ENCODE results near the gene TRIM72.
"Not testable (repeated sequence)": the region's sequence is repeated elsewhere in the genome, so short reads cannot be mapped to it uniquely, and the experiment has no call there.

Gene TRIM72

DNA sequence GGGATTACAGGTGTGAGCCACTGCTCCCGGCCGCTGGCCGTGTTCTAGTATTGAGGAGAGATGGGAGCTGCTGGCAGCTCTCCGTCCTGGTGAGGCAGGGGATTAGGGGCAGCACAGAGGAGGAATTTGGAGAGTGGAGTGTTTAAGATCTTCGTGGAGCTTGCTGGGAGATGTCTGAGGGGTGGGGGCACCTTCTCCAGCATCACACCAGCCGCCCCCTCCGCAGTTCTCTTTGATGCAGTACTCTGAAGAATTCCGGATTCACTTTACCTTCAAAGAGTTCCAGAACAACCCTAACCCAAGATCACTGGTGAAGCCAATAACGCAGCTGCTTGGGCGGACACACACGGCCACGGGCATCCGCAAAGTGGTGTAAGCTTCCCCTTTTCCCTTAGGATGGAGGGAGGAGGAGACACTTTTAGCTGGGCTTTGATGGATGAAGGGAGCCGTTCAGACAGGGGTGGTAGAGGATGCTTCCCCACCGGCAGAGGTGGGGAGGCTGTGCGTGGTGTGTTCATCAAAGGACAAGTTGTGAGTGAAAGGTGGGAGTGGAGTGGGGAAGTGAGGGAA lies 57.8 kb downstream of the TRIM72 start:
- in situ Hi-C loops (cut with HindIII; ENCODE audit: low pct_ligation_motif_present, low pct_unique_long_range_greater_than_20kb, low sequenced_read_pairs) = no loop called here
- no peak for DNase-seq

DNA sequence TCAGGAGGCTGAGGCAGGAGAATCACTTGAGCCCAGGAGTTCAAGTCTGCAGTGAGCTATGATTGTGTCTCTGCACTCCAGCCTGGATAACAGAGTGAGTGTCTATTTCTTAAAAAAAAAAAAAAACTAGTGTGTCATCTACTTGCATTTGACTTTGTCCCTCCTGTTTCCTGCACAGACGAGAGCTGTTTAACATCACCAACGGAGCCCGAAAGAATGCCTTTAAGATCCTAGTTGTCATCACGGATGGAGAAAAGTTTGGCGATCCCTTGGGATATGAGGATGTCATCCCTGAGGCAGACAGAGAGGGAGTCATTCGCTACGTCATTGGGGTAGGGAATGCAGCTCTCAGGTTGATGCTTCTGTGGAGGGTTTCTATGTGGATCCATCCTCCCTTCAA lies 59.3 kb downstream of the TRIM72 start:
- DNase-seq = no peak
- in situ Hi-C loops (cut with HindIII; ENCODE audit: low pct_ligation_motif_present, low pct_unique_long_range_greater_than_20kb, low sequenced_read_pairs) = no loop called here

DNA sequence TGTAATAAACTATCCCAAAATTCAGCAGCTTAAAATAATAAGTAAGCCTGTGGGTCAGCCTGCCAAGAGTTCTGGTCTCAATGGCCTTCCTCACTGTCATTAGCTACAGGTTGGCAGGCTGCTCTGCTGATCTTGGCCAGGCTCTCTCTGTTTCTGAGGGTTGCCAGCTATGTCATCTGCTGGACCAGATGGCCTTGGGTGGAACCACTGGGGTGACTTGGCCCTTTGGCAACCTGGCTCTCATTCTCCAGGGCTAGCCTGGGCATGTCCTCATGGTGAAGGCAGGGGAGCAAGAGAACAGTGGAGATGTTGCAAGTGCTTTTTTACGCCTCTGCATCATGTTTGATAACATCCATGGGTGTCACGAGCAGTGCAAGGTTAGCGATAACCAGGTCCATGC lies 59.8 kb downstream of the TRIM72 start:
- in situ Hi-C loops (cut with HindIII; ENCODE audit: low pct_ligation_motif_present, low pct_unique_long_range_greater_than_20kb, low sequenced_read_pairs) = no loop called here
- DNase-seq = no peak

DNA sequence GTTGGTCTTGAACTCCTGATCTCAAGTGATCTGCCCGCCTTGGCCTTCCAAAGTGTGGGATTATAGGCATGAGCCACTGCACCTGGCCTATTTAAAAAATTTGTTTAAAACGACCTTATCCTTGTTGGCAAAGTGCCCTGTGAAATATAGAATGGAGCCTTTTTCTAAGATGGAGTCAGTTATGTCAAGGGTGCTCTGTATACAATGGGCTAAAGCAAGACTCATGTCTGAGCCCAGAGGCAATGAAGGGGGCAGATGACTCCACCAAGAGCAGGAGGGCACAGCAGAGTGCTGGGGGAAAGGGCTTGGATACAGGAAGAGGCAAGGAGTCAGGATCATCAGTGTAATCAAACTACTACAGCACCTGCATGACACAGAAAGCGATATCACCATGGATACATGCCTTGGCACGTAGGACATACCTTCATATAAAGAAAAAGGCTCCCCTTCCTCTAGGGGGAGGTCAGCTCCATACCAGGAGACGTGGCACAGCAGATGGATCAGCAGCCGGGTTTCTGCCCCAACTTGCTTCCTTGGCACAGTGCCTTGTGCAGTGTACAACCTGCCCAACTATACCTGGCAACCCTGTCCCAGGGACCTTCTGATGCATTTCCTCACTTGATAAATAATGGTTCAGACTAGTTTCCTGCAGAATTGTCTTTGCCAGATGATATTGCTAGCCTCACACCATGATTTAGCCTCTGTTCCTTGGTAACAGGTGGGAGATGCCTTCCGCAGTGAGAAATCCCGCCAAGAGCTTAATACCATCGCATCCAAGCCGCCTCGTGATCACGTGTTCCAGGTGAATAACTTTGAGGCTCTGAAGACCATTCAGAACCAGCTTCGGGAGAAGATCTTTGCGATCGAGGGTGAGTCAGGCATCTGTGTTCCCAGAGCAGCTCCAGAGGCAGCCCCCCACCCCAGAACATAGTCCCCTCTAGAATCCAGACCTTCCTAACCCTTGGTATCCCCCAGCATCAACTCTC lies 61.2 kb downstream of the TRIM72 start:
- in situ Hi-C loops (cut with HindIII; ENCODE audit: low pct_ligation_motif_present, low pct_unique_long_range_greater_than_20kb, low sequenced_read_pairs) = no loop called here
- DNase-seq = no peak

DNA sequence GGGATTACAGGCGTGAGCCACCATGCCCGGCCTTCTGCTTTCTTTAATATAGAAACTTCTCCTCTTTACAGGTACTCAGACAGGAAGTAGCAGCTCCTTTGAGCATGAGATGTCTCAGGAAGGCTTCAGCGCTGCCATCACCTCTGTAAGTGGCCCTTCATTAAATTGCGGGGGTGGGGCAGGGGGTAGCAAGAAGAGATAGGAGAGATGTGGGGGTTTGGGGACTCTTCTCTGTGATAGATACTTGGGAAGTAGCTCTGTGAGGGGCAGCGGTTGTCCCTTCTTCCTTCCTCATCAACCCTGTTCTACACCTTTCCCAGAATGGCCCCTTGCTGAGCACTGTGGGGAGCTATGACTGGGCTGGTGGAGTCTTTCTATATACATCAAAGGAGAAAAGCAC lies 62.7 kb downstream of the TRIM72 start:
- in situ Hi-C loops (cut with HindIII; ENCODE audit: low pct_ligation_motif_present, low pct_unique_long_range_greater_than_20kb, low sequenced_read_pairs) = no loop called here

DNA sequence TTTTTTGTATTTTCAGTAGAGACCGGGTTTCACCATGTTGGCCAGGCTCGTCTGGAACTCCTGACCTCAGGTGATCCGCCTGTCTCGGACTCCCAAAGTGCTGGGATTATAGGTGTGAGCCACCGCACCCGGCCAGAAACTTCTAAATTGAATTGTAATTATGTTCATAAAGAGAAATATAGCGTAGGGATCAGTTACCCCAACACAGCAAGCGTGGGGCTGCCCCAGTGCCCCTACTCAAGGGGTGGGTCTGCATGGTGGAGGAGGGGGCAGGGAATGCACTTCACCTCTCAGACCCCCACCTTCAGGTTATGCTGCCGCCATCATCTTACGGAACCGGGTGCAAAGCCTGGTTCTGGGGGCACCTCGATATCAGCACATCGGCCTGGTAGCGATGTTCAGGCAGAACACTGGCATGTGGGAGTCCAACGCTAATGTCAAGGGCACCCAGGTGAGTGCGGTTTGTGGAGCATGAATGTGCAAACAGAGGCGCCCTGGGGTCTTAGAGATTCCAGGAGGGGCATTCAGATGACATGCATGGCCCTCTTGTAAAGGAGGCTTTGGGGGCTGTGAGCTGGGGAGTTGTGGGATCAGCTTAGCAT lies 63.8 kb downstream of the TRIM72 start:
- in situ Hi-C loops (cut with HindIII; ENCODE audit: low pct_ligation_motif_present, low pct_unique_long_range_greater_than_20kb, low sequenced_read_pairs) = no loop called here
- DNase-seq = no peak

More for the DNA sequence above, 62.7 kb downstream of the TRIM72 start:
- DNase-seq = no peak

DNA sequence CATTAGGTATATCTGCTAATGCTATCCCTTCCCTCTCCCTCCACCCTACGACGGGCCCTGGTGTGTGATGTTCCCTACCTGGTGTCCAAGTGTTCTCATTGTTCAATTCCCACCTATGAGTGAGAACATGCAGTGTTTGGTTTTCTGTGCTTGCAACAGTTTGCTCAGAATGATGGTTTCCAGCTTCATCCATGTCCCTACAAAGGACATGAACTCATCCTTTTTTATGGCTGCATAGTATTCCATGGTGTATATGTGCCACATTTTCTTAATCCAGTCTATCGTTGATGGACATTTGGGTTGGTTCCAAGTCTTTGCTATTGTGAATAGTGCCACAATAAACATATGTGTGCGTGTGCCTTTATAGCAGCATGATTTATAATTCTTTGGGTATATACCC lies 64.9 kb downstream of the TRIM72 start:
- in situ Hi-C loops (cut with HindIII; ENCODE audit: low pct_ligation_motif_present, low pct_unique_long_range_greater_than_20kb, low sequenced_read_pairs); DNase-seq: not testable (repeated sequence)

All from ACHN (cell line).